NCI-H2171 treated with DMSO at 0.1 percent for 48 hours (cell line): ENCODE measurements around the gene NAP1L5.

Experiments
- DNase-seq: peaks from one replicate; lab custom pipeline; 2025; lab: John Stamatoyannopoulos, UW

NAP1L5 gene

GRCh38 chr4:88722276-88722780, 24.7 kb upstream of the NAP1L5 start:
- DNase-seq = no peak

GRCh38 chr4:88720451-88721428, 23.1 kb upstream of the NAP1L5 start:
- no peak for DNase-seq

GRCh38 chr4:88719381-88719780, 21.8 kb upstream of the NAP1L5 start:
- no peak for DNase-seq

GRCh38 chr4:88718098-88718497, 20.5 kb upstream of the NAP1L5 start:
- no peak for DNase-seq

- no peak for DNase-seq
Measured at GRCh38 chr4:88713782-88714181, 16.2 kb upstream of the NAP1L5 start.

- no peak for DNase-seq
Measured at GRCh38 chr4:88709989-88710388, 12.4 kb upstream of the NAP1L5 start.

GRCh38 chr4:88706574-88706973, 8.9 kb upstream of the NAP1L5 start:
- peak; percentile 12 for DNase-seq

GRCh38 chr4:88705805-88706492, 8.3 kb upstream of the NAP1L5 start:
- no peak for DNase-seq

- no peak for DNase-seq
Measured at GRCh38 chr4:88705223-88705622, 7.6 kb upstream of the NAP1L5 start.

GRCh38 chr4:88702782-88703181, 5.2 kb upstream of the NAP1L5 start:
- no peak for DNase-seq

GRCh38 chr4:88698519-88698918, 890 bp upstream of the NAP1L5 start:
- no peak for DNase-seq

GRCh38 chr4:88697141-88697540, 488 bp downstream of the NAP1L5 start:
- DNase-seq = no peak

GRCh38 chr4:88696630-88697029, 999 bp downstream of the NAP1L5 start:
- DNase-seq = no peak

GRCh38 chr4:88693792-88694191, 3.8 kb downstream of the NAP1L5 start:
- DNase-seq = no peak

GRCh38 chr4:88690355-88690754, 7.3 kb downstream of the NAP1L5 start:
- DNase-seq = no peak

GRCh38 chr4:88681209-88681608, 16.4 kb downstream of the NAP1L5 start:
- no peak for DNase-seq

- DNase-seq = no peak
Measured at GRCh38 chr4:88675543-88675942, 22.1 kb downstream of the NAP1L5 start.

GRCh38 chr4:88674979-88675378, 22.6 kb downstream of the NAP1L5 start:
- DNase-seq = peak; percentile 19

- no peak for DNase-seq
Measured at GRCh38 chr4:88674565-88674964, 23.1 kb downstream of the NAP1L5 start.

GRCh38 chr4:88673886-88674285, 23.7 kb downstream of the NAP1L5 start:
- DNase-seq = no peak

GRCh38 chr4:88672987-88673386, 24.6 kb downstream of the NAP1L5 start:
- DNase-seq = no peak

GRCh38 chr4:88661739-88662138, 35.9 kb downstream of the NAP1L5 start:
- no peak for DNase-seq
